Measurements from ENCODE around the gene ZDHHC12.

GRCh38 chr9:128765499-128765898 is 41.6 kb upstream of the ZDHHC12 start:
- TF ChIP-seq POLR2A (IDR thresholded peaks at IDR 0.05) (no peak), CTCF (IDR thresholded peaks at IDR 0.05) (no peak), EP300 (IDR thresholded peaks at IDR 0.05) (no peak)

Data from tibial nerve (tissue), 4 donors.